ENCODE measurements around the gene CDCA4. TPM values are rescaled to one million over a fixed set of nuclear protein-coding genes. Genes with fewer than 3 reads are reported as not detected.

Gene CDCA4
- total RNA-seq, 4 donors from 2014 or later = 15.3 to 35.0 (median 23.3) TPM

DNA sequence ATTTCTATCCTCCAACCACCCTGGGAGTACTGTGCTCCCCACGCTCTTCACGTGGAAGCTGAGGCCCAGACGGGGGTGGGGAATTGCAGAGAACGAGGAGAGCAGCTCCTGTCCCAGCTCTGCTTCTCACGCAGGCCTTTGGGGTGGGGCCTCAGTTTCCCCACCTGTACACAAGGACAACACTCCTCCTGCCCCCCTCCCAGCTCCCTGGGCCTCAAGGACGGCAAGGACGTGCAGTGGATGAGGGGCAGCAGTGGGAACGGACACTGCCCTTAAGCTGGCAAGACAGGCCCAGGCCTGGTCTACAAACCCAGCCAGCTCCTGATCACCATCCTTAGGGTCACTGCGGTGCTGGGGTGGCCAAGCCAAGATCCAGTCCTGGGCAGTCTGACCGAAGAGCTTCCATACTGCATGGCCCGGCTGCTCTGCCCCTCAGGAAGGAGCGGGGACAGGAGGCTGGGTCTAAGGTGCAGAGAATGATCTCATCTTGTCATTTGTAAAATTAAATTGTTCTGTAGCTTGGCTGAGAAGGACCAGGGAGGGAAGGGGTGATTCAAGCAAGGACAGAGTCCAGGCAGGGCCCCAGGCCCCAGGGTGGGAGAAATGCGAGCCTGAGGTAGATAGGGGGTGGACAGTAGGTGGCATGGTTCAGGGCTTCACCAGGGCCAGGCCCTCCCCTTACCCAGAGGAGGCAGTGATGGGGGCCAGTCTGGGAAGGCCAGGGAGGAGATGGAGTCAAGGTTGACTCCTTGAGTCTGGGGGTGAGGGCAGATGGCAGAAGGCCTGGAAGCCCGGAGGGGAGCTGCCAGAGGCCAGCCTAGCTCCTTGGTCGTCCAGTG lies 36.6 kb downstream of the CDCA4 start:
- H3K9me3 ChIP-seq = no peaks in the 10 kb centered on the region
- TF ChIP-seq, protein P1, sequence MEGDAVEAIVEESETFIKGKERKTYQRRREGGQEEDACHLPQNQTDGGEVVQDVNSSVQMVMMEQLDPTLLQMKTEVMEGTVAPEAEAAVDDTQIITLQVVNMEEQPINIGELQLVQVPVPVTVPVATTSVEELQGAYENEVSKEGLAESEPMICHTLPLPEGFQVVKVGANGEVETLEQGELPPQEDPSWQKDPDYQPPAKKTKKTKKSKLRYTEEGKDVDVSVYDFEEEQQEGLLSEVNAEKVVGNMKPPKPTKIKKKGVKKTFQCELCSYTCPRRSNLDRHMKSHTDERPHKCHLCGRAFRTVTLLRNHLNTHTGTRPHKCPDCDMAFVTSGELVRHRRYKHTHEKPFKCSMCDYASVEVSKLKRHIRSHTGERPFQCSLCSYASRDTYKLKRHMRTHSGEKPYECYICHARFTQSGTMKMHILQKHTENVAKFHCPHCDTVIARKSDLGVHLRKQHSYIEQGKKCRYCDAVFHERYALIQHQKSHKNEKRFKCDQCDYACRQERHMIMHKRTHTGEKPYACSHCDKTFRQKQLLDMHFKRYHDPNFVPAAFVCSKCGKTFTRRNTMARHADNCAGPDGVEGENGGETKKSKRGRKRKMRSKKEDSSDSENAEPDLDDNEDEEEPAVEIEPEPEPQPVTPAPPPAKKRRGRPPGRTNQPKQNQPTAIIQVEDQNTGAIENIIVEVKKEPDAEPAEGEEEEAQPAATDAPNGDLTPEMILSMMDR (IDR thresholded peaks at IDR 0.05) = no peak
- no peak for TF ChIP-seq POLR2A (IDR thresholded peaks at IDR 0.05)
- H3K4me3 ChIP-seq = no peak overlapping the region
- 70 to 95% methylated on average over 4 of the region's 15 CpGs for WGBS, 2 donors
- peaks cover 11 to 39% (median 15%) of the 10 kb centered on the region in 3 donors for H3K4me1 ChIP-seq
- no peaks in the 10 kb centered on the region for H3K36me3 ChIP-seq
- peak overlapping the region in 3 of 4 donors; percentile 39 to 88 (median 87) for H3K27ac ChIP-seq
- DNase-seq = no peak
- intact Hi-C loops (cut with DNase I) = no loop called here
- no peaks in the 10 kb centered on the region for H3K27me3 ChIP-seq

DNA sequence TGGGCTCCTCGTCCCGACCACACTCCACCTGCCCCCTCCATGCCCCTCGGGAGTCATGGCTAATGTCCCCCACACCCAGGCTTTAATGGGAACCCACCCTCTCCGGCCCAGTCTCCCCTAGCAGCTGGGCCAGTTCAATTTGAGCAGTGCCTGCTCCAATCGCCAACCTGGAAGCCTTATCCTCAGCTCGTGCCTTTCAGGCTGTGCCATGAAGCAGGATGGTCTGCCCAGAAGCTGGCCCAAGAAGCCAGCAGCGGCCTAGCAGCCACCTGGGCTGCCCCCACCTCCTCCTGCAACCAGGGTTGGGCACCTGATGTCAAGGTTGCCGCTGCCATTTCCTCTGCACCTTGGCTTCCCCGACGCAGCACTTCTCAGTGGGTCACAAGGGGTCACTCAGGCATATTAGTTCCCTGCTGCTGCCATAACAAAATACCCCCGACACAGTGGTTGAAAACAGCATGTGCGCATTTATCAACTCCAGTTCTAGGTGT lies 37.6 kb downstream of the CDCA4 start:
- Histone ChIP-seq H3K27ac (no peak overlapping the region), H3K36me3 (no peaks in the 10 kb centered on the region), H3K27me3 (peaks cover 0 to 8% (median 0%) of the 10 kb centered on the region in 4 donors), H3K9me3 (no peaks in the 10 kb centered on the region), H3K4me1 (peaks cover 15 to 49% (median 24%) of the 10 kb centered on the region in 3 donors), H3K4me3 (no peak overlapping the region)
- intact Hi-C loops (cut with DNase I) = no loop called here
- TF ChIP-seq, protein P1 (IDR thresholded peaks at IDR 0.05) = no peak
- no peak for TF ChIP-seq POLR2A (IDR thresholded peaks at IDR 0.05)
- 73 to 86% methylated on average over 5 to 9 of the region's 12 CpGs for WGBS, 2 donors
- no peak for DNase-seq

DNA sequence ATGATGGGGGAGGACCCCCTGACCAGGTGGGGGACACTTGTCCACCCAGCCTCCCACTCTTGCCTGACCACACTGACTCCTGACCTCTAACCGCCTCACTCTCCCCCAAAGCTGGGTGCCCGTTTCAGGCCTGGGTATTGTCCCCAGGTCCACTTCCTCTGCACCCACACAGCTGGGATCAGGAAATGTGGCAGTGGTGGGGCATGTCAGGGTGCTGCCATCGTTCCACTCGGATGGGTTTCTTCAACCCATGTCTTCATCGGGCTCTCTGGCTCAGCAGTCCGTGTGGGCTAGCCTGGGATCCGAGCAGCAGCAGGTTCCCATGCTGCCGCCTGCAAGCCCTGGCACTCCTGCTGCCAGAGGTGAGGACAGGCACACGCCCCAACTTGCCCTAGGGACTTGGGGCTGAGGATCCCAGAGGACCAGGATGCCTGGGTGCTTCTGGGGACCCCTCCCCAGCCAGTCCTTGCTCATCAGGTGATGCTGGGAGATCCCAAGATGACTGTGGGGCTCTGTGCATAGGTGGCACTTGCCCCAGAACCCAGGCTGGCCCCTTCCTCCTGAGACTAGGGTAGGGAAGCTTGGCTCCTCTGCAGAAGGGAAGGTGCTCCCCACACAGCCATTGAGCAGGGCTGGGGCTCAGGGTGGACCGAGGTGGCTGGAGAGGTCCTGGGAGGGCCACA lies 38.2 kb downstream of the CDCA4 start:
- 54 to 75% methylated on average over 1 to 9 of the region's 10 CpGs for WGBS, 2 donors
- intact Hi-C loops (cut with DNase I) = no loop called here
- Histone ChIP-seq H3K9me3 (no peaks in the 10 kb centered on the region), H3K36me3 (no peaks in the 10 kb centered on the region), H3K4me3 (no peak overlapping the region), H3K27me3 (peaks cover 0 to 14% (median 0%) of the 10 kb centered on the region in 4 donors), H3K4me1 (peaks cover 17 to 54% (median 29%) of the 10 kb centered on the region in 3 donors), H3K27ac (no peak overlapping the region)
- DNase-seq = no peak
- no peak for TF ChIP-seq POLR2A (IDR thresholded peaks at IDR 0.05)
- TF ChIP-seq, protein P1 (IDR thresholded peaks at IDR 0.05) = no peak

DNA sequence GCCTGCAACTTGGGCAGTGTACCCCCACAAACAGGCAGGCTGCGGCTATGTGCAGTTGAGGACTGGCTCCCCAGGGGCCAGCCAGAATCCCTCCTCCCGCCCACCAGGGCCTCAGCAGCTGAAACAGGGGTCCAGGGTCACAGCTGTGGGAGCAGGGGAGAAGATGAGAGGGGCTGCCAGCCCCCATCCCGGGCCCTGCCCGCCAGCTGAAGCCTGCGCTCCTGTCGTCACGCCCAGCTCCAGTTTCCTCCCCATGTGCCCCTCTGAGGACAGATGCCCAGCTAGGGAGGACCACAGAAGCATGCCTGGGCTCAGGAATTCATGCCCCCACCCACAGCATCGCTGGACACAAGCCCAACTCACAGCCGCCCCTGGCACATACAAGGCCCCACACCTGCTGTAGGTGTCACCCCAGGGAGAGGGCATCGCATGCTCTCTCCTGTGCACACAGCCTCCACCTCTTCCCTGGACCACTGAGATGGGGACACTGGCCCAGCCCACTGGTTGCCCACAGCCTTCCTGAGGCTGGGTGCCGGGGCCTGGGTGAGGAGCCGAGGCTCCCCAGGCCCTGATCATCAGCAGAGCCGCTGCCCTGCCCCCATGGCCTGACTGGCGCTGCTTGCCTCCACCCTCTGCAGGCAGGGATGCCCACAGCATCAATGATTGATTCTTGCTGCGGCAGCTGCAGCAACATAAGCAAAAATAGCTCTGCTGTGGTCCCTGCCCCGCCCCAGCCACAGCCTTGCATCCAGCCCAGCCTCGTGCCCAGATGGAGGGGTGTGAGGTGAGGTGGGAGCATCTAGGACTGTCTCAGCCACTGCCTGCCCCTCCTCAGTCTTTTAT lies 39.0 kb downstream of the CDCA4 start:
- WGBS, 2 donors = 52 to 80% methylated on average over 1 to 3 of the region's 17 CpGs
- Histone ChIP-seq H3K27me3 (peaks cover 0 to 21% (median 0%) of the 10 kb centered on the region in 4 donors), H3K9me3 (no peaks in the 10 kb centered on the region), H3K4me3 (no peak overlapping the region), H3K27ac (no peak overlapping the region), H3K36me3 (no peaks in the 10 kb centered on the region), H3K4me1 (peaks cover 23 to 57% (median 33%) of the 10 kb centered on the region in 3 donors)
- intact Hi-C loops (cut with DNase I) = no loop called here
- DNase-seq = no peak
- TF ChIP-seq, protein P1 (IDR thresholded peaks at IDR 0.05) = no peak
- TF ChIP-seq POLR2A (IDR thresholded peaks at IDR 0.05) = no peak

Measured in esophagus squamous epithelium (tissue), 5 donors.